Measurements from ENCODE around the gene PPP2R5D.
"Not testable (repeated sequence)": the region's sequence is repeated elsewhere in the genome, so short reads cannot be mapped to it uniquely, and the experiment has no call there.

PPP2R5D gene

GRCh38 chr6:42984001-42984923 lies at the start of gene PPP2R5D:
TSS of gene PPP2R5D (plus strand) at chr6:42984570. CDS start at chr6:42984678, 108 bp downstream.
- peak; percentile 100 for DNase-seq

- DNase-seq: no peak
Measured at GRCh38 chr6:42935322-42935721, 49.0 kb upstream of the PPP2R5D start.

GRCh38 chr6:42936398-42936797 lies 48.0 kb upstream of the PPP2R5D start:
- DNase-seq: no peak

- no peak for DNase-seq
Measured at GRCh38 chr6:42937548-42938427, 46.6 kb upstream of the PPP2R5D start.

GRCh38 chr6:42938428-42938796 lies 46.0 kb upstream of the PPP2R5D start:
- DNase-seq: no peak

- DNase-seq: no peak
Measured at GRCh38 chr6:42938987-42939809, 45.2 kb upstream of the PPP2R5D start.

- no peak for DNase-seq
Measured at GRCh38 chr6:42939810-42940167, 44.6 kb upstream of the PPP2R5D start.

GRCh38 chr6:42940493-42941045 lies 43.8 kb upstream of the PPP2R5D start:
- DNase-seq: no peak

GRCh38 chr6:42941356-42941755 lies 43.0 kb upstream of the PPP2R5D start:
- not testable (repeated sequence) for DNase-seq

- DNase-seq: no peak
Measured at GRCh38 chr6:42942444-42942843, 41.9 kb upstream of the PPP2R5D start.

GRCh38 chr6:42947950-42948349 lies 36.4 kb upstream of the PPP2R5D start:
- no peak for DNase-seq

GRCh38 chr6:42952389-42952788 lies 32.0 kb upstream of the PPP2R5D start:
- DNase-seq: no peak

GRCh38 chr6:42954405-42954804 lies 30.0 kb upstream of the PPP2R5D start:
- not testable (repeated sequence) for DNase-seq

GRCh38 chr6:42958125-42958524 lies 26.2 kb upstream of the PPP2R5D start:
- no peak for DNase-seq

GRCh38 chr6:42959917-42960242 lies 24.5 kb upstream of the PPP2R5D start:
- no peak for DNase-seq

- peak; percentile 25 for DNase-seq
Measured at GRCh38 chr6:42960243-42961019, 23.9 kb upstream of the PPP2R5D start, which contains the start of gene GNMT. TSS of gene GNMT (plus strand) at chr6:42960754. CDS start at chr6:42960768, 14 bp downstream.

- no peak for DNase-seq
Measured at GRCh38 chr6:42961020-42961470, 23.3 kb upstream of the PPP2R5D start.

- no peak for DNase-seq
Measured at GRCh38 chr6:42962096-42962495, 22.3 kb upstream of the PPP2R5D start.

- no peak for DNase-seq
Measured at GRCh38 chr6:42962502-42963178, 21.7 kb upstream of the PPP2R5D start.

- no peak for DNase-seq
Measured at GRCh38 chr6:42963179-42963854, 21.1 kb upstream of the PPP2R5D start.
